ENCODE measurements around the gene GABARAPL2.
"Not testable (repeated sequence)": the region's sequence is repeated elsewhere in the genome, so short reads cannot be mapped to it uniquely, and the experiment has no call there.

The GABARAPL2 gene

GRCh38 chr16:75590920-75591843 lies 25.0 kb downstream of the GABARAPL2 start:
- DNase-seq (ENCODE audit: low read depth in 1 of 2, low spot score in 1 of 2) = no peak

- not testable (repeated sequence) for DNase-seq (ENCODE audit: low read depth in 1 of 2, low spot score in 1 of 2)
Measured at GRCh38 chr16:75591927-75592326, 25.7 kb downstream of the GABARAPL2 start.

- DNase-seq (ENCODE audit: low read depth in 1 of 2, low spot score in 1 of 2) = no peak
Measured at GRCh38 chr16:75593308-75593707, 27.1 kb downstream of the GABARAPL2 start.

GRCh38 chr16:75593825-75594820 lies 27.9 kb downstream of the GABARAPL2 start:
- no peak for DNase-seq (ENCODE audit: low read depth in 1 of 2, low spot score in 1 of 2)

GRCh38 chr16:75599452-75600277 lies 33.5 kb downstream of the GABARAPL2 start:
- DNase-seq (ENCODE audit: low read depth in 1 of 2, low spot score in 1 of 2) = no peak

GRCh38 chr16:75603241-75603640 lies 37.1 kb downstream of the GABARAPL2 start:
- no peak for DNase-seq (ENCODE audit: low read depth in 1 of 2, low spot score in 1 of 2)

GRCh38 chr16:75606507-75606906 lies 40.3 kb downstream of the GABARAPL2 start:
- DNase-seq (ENCODE audit: low read depth in 1 of 2, low spot score in 1 of 2) = no peak

- no peak for DNase-seq (ENCODE audit: low read depth in 1 of 2, low spot score in 1 of 2)
Measured at GRCh38 chr16:75614066-75614897, 48.1 kb downstream of the GABARAPL2 start.

- DNase-seq (ENCODE audit: low read depth in 1 of 2, low spot score in 1 of 2) = no peak
Measured at GRCh38 chr16:75615619-75616018, 49.4 kb downstream of the GABARAPL2 start.

GRCh38 chr16:75616521-75617010 lies 50.4 kb downstream of the GABARAPL2 start:
- no peak for DNase-seq (ENCODE audit: low read depth in 1 of 2, low spot score in 1 of 2)

- no peak for DNase-seq (ENCODE audit: low read depth in 1 of 2, low spot score in 1 of 2)
Measured at GRCh38 chr16:75617121-75617520, 50.9 kb downstream of the GABARAPL2 start.

- no peak for DNase-seq (ENCODE audit: low read depth in 1 of 2, low spot score in 1 of 2)
Measured at GRCh38 chr16:75618780-75619179, 52.6 kb downstream of the GABARAPL2 start.

GRCh38 chr16:75620326-75621169 lies 54.4 kb downstream of the GABARAPL2 start:
- peak in 1 of 2 donors; percentile 43 for DNase-seq (ENCODE audit: low read depth in 1 of 2, low spot score in 1 of 2)

- DNase-seq (ENCODE audit: low read depth in 1 of 2, low spot score in 1 of 2) = no peak
Measured at GRCh38 chr16:75621170-75621477, 54.9 kb downstream of the GABARAPL2 start.

GRCh38 chr16:75622761-75623605 lies 56.8 kb downstream of the GABARAPL2 start, which contains the start of gene ADAT1:
ADAT1 (minus strand) TSS chr16:75623281; CDS start chr16:75620799, 2,482 bp downstream.
- DNase-seq (ENCODE audit: low read depth in 1 of 2, low spot score in 1 of 2) = peak; percentile 95 to 96

GRCh38 chr16:75624921-75625334 lies 58.7 kb downstream of the GABARAPL2 start:
- no peak for DNase-seq (ENCODE audit: low read depth in 1 of 2, low spot score in 1 of 2)

GRCh38 chr16:75626806-75627205 lies 60.6 kb downstream of the GABARAPL2 start:
- no peak for DNase-seq (ENCODE audit: low read depth in 1 of 2, low spot score in 1 of 2)

All from activated T-helper 1 cell treated with anti-CD3 and anti-CD28 coated beads, Interleukin-2, amount 50 U/mL, for 16 hours (primary cell).